ENCODE measurements around the gene TMEM107. TPM values are rescaled to one million over a fixed set of nuclear protein-coding genes. Genes with fewer than 3 reads are reported as not detected.
"Not testable (repeated sequence)": the region's sequence is repeated elsewhere in the genome, so short reads cannot be mapped to it uniquely, and the experiment has no call there.

The TMEM107 gene
- total RNA-seq, 1 experiment from 2014 or later: 12.3 TPM

- DNase-seq (ENCODE audit: low read depth): peak; percentile 99
Measured at GRCh38 chr17:8189711-8190477, 13.7 kb upstream of the TMEM107 start, which contains the start of gene BORCS6. TSS of gene BORCS6 (minus strand) at chr17:8190180. CDS start at chr17:8190140, 40 bp downstream.

GRCh38 chr17:8189041-8189710 is 13.0 kb upstream of the TMEM107 start:
- no peak for DNase-seq (ENCODE audit: low read depth)

- no peak for DNase-seq (ENCODE audit: low read depth)
Measured at GRCh38 chr17:8188263-8188839, 12.2 kb upstream of the TMEM107 start.

- peak; percentile 100 for DNase-seq (ENCODE audit: low read depth)
Measured at GRCh38 chr17:8187517-8188262, 11.5 kb upstream of the TMEM107 start.

DNA sequence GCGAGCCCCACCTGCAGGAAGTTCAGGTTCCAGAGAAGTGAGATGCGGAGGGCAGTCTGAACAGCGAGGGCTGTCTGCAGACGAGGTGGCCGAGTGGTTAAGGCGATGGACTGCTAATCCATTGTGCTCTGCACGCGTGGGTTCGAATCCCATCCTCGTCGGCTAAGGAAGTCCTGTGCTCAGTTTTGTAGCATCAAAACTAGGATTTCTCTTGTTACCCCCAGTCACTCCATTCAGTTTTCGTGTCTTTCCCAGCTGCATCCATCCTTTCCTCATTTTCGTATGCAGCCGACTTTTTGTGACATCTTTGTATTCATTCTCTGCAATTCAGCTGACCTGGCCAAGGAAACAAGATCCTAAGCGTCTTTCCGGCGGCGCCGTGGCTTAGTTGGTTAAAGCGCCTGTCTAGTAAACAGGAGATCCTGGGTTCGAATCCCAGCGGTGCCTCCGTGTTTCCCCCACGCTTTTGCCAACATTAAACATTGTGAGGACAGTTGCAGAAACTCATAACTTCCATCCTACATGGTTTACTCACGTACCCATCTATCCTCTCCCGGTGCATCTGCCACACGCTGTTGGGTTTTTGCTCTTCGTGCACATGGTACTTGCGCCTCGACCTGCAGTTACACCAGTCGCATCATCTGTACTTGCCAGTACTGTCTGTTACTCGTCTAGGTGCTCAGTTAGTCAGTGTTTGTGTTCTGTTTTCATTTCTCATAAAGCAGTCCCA is 10.8 kb upstream of the TMEM107 start:
- DNase-seq (ENCODE audit: low read depth): peak; percentile 97

GRCh38 chr17:8186446-8186786 is 10.2 kb upstream of the TMEM107 start:
- DNase-seq (ENCODE audit: low read depth): no peak

DNA sequence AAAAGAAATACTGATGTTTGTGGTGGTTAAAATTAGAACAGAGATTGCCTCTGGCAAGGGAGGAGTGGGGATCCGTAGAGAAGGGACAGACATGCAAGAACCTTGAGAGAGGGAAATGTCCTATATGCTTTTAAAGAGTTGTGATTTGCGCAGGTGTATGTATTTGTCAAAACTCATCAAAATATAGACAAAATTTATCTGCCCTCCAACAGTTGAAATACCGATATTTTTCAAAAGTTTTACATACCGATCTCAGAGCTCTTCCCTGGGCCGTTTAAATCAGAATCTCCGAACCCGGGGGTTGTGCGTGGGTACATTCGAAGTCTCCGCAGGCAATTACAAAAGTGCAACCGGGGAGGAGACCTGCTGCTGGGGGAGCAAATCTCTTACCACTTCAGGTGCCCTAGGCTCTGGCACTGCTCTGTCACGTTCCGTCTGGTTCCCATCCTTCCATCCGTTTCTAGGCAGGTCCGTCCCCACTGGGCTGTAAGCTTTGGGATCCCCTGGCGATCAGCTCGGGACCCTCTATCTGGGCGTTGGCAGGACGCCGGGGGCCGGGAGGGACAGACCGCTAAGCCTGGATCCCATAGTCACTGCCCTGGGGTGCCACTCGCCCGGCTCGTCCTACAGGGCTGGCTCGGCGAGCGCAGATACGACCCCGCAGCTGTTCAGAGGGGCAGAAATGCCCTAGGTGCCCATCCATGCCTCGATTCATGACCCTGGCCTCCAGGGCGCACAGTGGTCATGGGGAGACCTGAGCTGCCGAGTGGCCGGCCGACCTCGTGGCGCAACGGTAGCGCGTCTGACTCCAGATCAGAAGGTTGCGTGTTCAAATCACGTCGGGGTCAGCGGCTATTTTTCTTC is 9.6 kb upstream of the TMEM107 start:
- DNase-seq (ENCODE audit: low read depth): peak; percentile 83

DNA sequence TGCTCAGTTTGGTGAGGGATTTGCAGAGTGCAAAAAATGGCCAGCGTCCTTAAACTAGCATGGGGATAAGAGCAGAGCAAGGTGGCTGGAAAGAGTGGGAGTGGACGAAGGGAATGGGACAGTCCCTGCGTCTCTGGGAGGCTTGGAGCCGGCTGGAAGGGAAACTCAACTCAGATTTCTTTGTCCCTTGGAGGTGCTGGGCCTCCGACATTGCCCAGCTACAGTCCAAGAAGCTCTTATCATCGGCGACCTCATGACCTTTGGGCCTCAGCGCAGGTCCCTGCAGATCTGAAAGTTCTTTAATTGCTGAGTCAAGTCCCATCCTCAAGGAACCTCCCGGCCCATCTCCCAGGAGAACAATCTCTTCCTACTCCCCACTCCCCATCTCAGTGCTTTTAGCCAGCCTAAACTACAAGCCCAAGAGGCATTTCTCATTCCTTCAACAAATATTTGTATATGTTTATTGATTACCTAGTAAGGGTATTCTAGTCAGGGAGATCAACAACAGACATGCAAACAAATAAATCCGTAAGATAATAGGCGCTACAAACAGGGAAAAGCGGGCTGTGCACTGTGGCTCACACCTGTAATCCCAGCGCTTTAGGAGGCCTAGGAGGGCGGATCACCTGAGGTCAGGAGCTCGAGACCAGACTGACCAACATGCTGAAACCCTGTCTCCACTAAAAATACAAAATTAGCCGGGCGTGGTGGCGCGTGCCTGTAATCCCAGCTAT is 985 bp upstream of the TMEM107 start:
- DNase-seq (ENCODE audit: low read depth): no peak

DNA sequence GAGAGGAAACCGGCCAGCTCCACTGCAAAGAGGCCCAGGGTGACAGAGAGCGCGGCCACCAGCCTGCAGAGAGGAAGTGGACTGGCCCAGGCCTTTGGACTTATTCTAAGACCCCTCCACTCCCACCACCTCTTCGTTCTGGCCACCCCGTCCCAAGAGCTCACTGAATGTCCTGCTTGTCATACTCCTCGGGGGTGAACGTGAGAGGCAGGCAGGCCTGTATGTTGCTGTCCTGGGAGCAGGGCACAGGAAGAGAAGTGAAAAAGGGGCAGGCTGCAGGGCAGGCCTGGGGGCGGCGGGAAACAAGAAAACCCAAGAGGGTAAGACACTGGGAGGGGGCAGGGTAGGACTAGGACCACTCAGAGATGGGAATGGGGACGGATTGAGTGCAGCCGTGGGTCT is 384 bp downstream of the TMEM107 start:
- no peak for DNase-seq (ENCODE audit: low read depth)

DNA sequence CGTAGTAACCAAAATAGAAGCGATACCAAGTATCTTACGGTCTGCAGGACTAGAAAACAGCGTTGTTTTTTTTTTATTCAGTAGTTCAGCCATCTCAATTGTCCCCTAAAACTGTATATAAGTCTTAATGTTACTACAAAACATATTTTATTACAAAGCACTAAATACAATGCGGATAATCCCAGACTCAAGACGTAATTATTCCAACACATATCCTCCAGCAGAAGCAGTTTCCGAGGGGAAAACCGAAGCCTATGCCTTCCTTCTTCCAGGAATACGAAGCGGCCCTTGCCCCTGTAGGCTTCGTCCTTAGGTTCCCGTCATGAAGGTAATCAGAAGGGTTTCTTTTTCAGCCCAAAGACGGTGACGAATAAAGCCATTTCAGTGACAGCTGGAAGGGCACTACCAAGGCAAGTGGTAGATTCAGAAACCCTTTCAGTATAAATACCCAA is 2.3 kb downstream of the TMEM107 start:
- no peak for DNase-seq (ENCODE audit: low read depth)

DNA sequence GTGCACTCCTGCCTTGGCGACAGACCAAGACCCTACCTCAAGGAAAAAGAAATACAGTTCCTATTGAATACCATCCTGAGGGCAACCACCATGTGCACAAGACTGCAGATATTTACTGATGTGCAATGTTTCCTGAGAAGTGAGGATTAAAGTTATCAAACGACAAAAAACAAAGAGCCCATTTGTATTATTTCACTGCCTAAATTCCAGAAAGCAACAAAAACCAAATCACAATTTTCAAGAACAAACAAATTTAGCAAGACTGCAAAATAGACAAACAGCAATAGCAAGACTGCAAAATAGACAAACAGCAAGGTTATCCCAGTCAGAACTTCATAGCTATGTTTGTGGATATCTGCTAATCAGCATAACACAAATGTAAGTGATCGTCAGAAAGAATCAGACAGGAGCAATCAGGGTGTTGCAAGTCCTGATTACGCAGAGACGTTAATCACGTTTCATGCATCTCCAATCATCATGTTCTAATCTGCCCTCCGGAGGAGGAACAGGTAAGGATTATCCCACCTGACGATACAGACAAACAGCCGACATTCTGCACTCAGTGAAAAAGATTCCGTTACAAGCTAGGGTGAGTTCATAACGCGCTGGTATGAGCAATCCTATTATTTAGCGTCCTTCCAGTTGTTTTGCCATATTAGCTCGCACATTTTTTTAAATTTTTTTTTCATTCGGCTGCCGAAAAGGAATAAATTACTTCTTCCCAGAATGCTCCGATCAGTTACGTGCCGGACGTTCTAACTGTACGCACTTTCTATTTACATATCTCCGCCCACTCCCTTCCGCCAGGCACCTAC is 2.9 kb downstream of the TMEM107 start:
- DNase-seq (ENCODE audit: low read depth): peak; percentile 99

DNA sequence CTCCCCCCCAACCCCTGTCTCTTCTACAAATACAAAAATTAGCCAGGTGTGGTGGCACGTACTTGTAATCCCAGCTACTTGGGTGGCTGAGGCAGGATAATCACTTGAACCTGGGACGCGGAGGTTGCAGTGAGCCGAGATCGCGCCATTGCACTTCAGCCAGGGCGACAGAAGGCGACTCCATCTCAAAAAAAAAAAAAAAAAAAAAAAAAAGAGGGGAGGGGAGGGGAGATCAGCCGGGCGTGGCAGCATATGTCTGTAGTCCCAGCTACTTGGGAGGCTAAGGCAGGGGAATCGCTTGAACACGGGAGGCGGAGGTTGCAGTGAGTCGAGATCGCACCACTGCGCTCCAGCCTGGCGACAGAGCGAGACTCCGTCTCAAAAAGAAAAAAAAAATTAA is 6.0 kb downstream of the TMEM107 start:
- DNase-seq (ENCODE audit: low read depth): not testable (repeated sequence)

DNA sequence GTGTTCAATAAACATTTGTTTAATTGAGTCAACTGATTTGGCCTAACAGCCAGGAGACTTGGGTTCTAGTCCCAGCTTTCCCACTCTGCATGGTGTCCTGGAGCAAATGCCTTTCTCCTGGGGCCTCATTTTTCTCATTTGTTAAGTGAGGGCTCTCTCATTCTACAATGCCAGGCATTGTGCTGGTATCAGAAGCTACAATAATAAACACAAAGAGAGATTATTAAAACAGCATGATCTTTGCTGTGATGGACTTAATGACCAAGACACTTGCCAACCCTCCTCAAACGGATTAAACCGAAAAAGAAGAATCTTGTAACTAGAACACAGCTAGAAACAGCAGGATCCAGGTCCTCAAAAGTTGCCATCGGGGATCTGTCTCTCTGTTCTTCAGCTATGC is 8.7 kb downstream of the TMEM107 start:
- DNase-seq (ENCODE audit: low read depth): no peak

GRCh38 chr17:8166731-8167130 is 9.4 kb downstream of the TMEM107 start:
- no peak for DNase-seq (ENCODE audit: low read depth)

GRCh38 chr17:8164815-8165131 is 11.4 kb downstream of the TMEM107 start:
- DNase-seq (ENCODE audit: low read depth): no peak

DNA sequence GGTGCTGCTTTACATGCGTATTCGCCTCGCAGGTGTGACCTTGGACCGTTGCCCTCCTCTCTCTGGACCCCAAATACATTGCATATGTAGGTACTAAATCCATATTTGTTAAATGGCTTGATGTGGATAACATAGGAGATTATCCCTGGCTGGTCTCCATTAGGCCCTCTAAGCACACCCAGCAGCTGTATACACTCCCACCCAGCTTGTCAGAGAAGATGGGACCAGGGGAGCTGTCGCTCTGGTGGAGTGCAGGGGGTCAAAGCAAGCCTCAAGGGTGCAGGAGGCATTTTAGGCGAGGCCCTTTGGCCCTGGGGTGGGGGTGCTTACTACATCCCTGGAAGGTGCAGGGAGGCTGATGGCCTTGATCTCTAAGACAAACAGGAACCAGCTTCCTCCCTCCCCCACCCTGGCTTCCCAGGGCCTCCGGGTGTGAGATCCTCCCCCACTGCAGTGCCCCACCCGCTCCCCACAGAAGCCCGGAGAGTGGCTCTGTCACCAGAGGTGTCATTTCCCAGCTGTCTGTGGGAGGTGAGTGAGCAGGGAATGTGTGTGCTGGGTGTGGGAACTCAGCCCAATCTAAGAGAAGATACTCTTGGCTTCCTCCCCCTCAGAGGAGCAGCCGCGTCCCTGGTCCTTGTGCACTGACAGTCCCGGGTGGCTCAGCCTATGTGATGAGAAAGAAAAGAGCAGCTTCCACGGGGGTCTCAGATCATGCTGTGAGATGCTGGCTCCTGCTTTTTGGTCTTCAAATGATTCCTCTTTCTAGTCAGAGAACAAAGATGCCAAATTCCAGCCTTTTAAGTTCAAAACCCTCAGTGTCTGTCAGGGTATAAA is 12.0 kb downstream of the TMEM107 start:
- DNase-seq (ENCODE audit: low read depth): peak; percentile 38

All from HT1080 (cell line).